NCI-H1694 treated with DMSO at 0.1 percent for 48 hours (cell line): Measurements from ENCODE around the gene ASB16.

Source experiments
- DNase-seq: peaks from one replicate; lab custom pipeline; 2025; lab: John Stamatoyannopoulos, UW

The ASB16 gene

GRCh38 chr17:44190481-44190880 is 20.0 kb downstream of the ASB16 start:
- DNase-seq = no peak

GRCh38 chr17:44191369-44191768 is 20.9 kb downstream of the ASB16 start:
- no peak for DNase-seq

- no peak for DNase-seq
Measured at GRCh38 chr17:44191941-44192496, 21.5 kb downstream of the ASB16 start.

- no peak for DNase-seq
Measured at GRCh38 chr17:44192750-44193149, 22.2 kb downstream of the ASB16 start.

- DNase-seq = no peak
Measured at GRCh38 chr17:44193326-44194084, 23.0 kb downstream of the ASB16 start.

GRCh38 chr17:44197107-44197506 is 26.6 kb downstream of the ASB16 start:
- DNase-seq = no peak

- no peak for DNase-seq
Measured at GRCh38 chr17:44197980-44198720, 27.6 kb downstream of the ASB16 start.

- peak; percentile 18 for DNase-seq
Measured at GRCh38 chr17:44198721-44199552, 28.4 kb downstream of the ASB16 start.

- DNase-seq = peak; percentile 93
Measured at GRCh38 chr17:44199553-44200477, 29.3 kb downstream of the ASB16 start, which contains the start of gene ATXN7L3. Gene ATXN7L3 (minus strand): TSS chr17:44199884. CDS start chr17:44198070, 1,814 bp downstream.

- DNase-seq = no peak
Measured at GRCh38 chr17:44200478-44201155, 30.1 kb downstream of the ASB16 start.

GRCh38 chr17:44202756-44203155 is 32.3 kb downstream of the ASB16 start:
- no peak for DNase-seq

- DNase-seq = peak; percentile 59
Measured at GRCh38 chr17:44203731-44204440, 33.4 kb downstream of the ASB16 start.

GRCh38 chr17:44204441-44204882 is 34.0 kb downstream of the ASB16 start:
- no peak for DNase-seq

GRCh38 chr17:44205962-44206824 is 35.7 kb downstream of the ASB16 start:
- no peak for DNase-seq

GRCh38 chr17:44206825-44207155 is 36.3 kb downstream of the ASB16 start:
- no peak for DNase-seq

- DNase-seq = no peak
Measured at GRCh38 chr17:44207319-44207718, 36.8 kb downstream of the ASB16 start.

- no peak for DNase-seq
Measured at GRCh38 chr17:44207743-44208142, 37.2 kb downstream of the ASB16 start.

GRCh38 chr17:44209786-44210341 is 39.4 kb downstream of the ASB16 start:
- no peak for DNase-seq
